CD8-positive, alpha-beta memory T cell (primary cell): Measurements from ENCODE around the gene PEX14. TPM values are rescaled to one million over a fixed set of nuclear protein-coding genes. Genes with fewer than 3 reads are reported as not detected.

Experiments
- CTCF ChIA-PET: fragments of 350-600 bp; sonication (Branson Sonifier 250); formaldehyde crosslinking; loops from one replicate; lab custom pipeline; 2021; ENCODE audit warnings: antibody characterized with exemption; lab: Charles Lee
- POLR2A ChIA-PET: fragments of 350-600 bp; sonication (Branson Sonifier 250); formaldehyde crosslinking; loops from one replicate; lab custom pipeline; 2021; ENCODE audit warnings: antibody characterized with exemption; lab: Charles Lee
- DNase-seq, 5 donors: peaks; one replicate each; pipeline versions ENCODE4 v3.0.0 to v3.0.0-alpha.2; 2020 to 2022; ENCODE audit warnings: mixed read lengths in 1 of 5
- H3K27ac ChIP-seq: one replicate; pipeline ENCODE4 v1.7.0; 2013; ENCODE audit warnings: low read depth, mild to moderate bottlenecking, low read length, moderate library complexity
- H3K27me3 ChIP-seq: 2 replicates; pipeline ENCODE4 v1.7.0; 2013; ENCODE audit warnings: low read length, mild to moderate bottlenecking; ENCODE audit not compliant: insufficient read depth, poor library complexity, severe bottlenecking
- H3K36me3 ChIP-seq: 2 replicates; pipeline ENCODE4 v1.7.0; 2013; ENCODE audit warnings: mild to moderate bottlenecking, low read length, moderate library complexity; ENCODE audit not compliant: insufficient read depth
- H3K4me1 ChIP-seq: 2 replicates; pipeline ENCODE4 v1.7.0; 2013; ENCODE audit warnings: mild to moderate bottlenecking, low read length, moderate library complexity; ENCODE audit not compliant: insufficient read depth
- H3K4me3 ChIP-seq: 2 replicates; pipeline ENCODE4 v1.7.0; 2013; ENCODE audit warnings: mild to moderate bottlenecking, low read length
- H3K9me3 ChIP-seq: 2 replicates; pipeline ENCODE4 v1.7.0; 2013; ENCODE audit warnings: mild to moderate bottlenecking, low read length
- H3K27ac Mint-ChIP-seq, 8 donors: one replicate each; pipeline ENCODE4 v1.8.0; 2020 to 2021; ENCODE audit warnings: mixed read lengths in 8 of 8, mild to moderate bottlenecking in 6 of 8, inconsistent platforms in 3 of 8, moderate library complexity in 3 of 8
- H3K27me3 Mint-ChIP-seq, 2 donors: one replicate each; pipeline ENCODE4 v1.8.0; 2020 to 2021; ENCODE audit warnings: mixed read lengths in 2 of 2, mild to moderate bottlenecking in 1 of 2, moderate library complexity in 1 of 2
- H3K36me3 Mint-ChIP-seq, 3 donors: one replicate each; pipeline ENCODE4 v1.8.0; 2020 to 2021; ENCODE audit warnings: mixed read lengths in 3 of 3, inconsistent platforms in 1 of 3, mild to moderate bottlenecking in 1 of 3
- H3K4me1 Mint-ChIP-seq, 3 donors: one replicate each; pipeline ENCODE4 v1.8.0; 2020 to 2021; ENCODE audit warnings: mixed read lengths in 3 of 3, inconsistent platforms in 1 of 3, mild to moderate bottlenecking in 1 of 3
- H3K4me3 Mint-ChIP-seq, 7 donors: one replicate each; pipeline ENCODE4 v1.8.0; 2020 to 2021; ENCODE audit warnings: mixed read lengths in 7 of 7, mild to moderate bottlenecking in 6 of 7, moderate library complexity in 4 of 7, inconsistent platforms in 2 of 7
- H3K9me3 Mint-ChIP-seq, 5 donors: one replicate each; pipeline ENCODE4 v1.8.0; 2020 to 2022; ENCODE audit warnings: mixed read lengths in 5 of 5, mild to moderate bottlenecking in 3 of 5, moderate library complexity in 2 of 5, inconsistent platforms in 1 of 5
- polyA plus RNA-seq: library from polyadenylated mRNA; unstranded; fragments of 300-500 nt; fragmentation: Illumina TruSeq; gene quantifications from one replicate; pipeline ENCODE4 v1.2.3, GENCODE V29; 2021
- total RNA-seq, 2 experiments: library from RNA; stranded (reverse); gene quantifications; one replicate each; pipeline ENCODE4 v1.2.3, GENCODE V29; 2021

PEX14 gene
- total and polyA plus RNA-seq, 3 experiments from 2014 or later: 5.1 to 22.2 (median 18.2) TPM

DNA sequence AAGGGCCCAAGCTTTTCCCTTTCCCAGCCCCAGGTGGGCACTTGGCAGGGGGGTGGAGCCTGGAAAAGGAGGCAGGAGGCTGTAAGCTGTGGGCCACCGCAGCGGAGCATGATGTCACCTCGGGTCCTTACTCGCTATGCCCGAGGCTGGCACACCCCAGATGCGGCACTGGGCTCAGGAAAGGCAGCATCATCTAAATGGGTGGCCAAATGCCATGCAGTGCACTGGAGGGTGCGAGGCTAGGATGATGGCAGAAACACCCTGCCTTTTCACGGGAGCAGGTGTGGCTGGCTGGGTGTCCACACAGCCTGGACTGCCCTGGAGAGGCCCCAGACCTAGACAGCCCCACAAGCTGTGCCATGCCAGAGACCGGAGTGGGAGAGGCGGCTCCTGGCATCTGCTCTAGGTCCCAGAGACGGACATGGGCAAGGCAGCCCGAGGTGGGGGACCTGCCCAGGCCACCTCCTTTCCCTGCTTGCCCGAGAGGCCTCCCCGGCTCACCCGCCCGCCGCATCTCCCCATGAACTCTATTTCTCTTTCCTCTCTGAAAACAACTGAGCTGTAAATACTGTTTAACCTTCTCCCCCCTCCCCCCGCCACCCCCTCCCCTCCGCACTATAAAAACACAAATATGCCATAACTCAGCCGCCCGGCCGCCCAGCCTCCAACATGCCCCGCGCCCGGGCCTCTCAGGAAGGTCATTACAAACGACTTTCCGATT lies 197.0 kb downstream of the PEX14 start:
- Histone ChIP-seq H3K27me3 (no peaks in the 10 kb centered on the region), H3K9me3 (no peaks in the 10 kb centered on the region), H3K27ac (no peak overlapping the region), H3K36me3 (no peaks in the 10 kb centered on the region), H3K4me1 (no peaks in the 10 kb centered on the region), H3K4me3 (no peak overlapping the region)
- H3K36me3 Mint-ChIP-seq: no peaks in the 10 kb centered on the region
- no peaks in the 10 kb centered on the region for H3K9me3 Mint-ChIP-seq
- POLR2A ChIA-PET: no interaction called here
- no peak overlapping the region for H3K27ac Mint-ChIP-seq
- peaks cover 0 to 7% (median 3%) of the 10 kb centered on the region in 3 donors for H3K4me1 Mint-ChIP-seq
- no peak for DNase-seq
- CTCF ChIA-PET: no interaction called here
- H3K27me3 Mint-ChIP-seq: no peaks in the 10 kb centered on the region
- no peak overlapping the region for H3K4me3 Mint-ChIP-seq

- Mint-ChIP-seq H3K4me3 (no peak overlapping the region), H3K36me3 (no peaks in the 10 kb centered on the region), H3K4me1 (peaks cover 0 to 12% (median 3%) of the 10 kb centered on the region in 3 donors), H3K9me3 (peaks cover 0 to 1% (median 0%) of the 10 kb centered on the region in 5 donors), H3K27ac (no peak overlapping the region), H3K27me3 (no peaks in the 10 kb centered on the region)
- Histone ChIP-seq H3K4me1 (no peaks in the 10 kb centered on the region), H3K27ac (no peak overlapping the region), H3K27me3 (no peaks in the 10 kb centered on the region), H3K4me3 (no peak overlapping the region), H3K36me3 (no peaks in the 10 kb centered on the region), H3K9me3 (no peaks in the 10 kb centered on the region)
- no peak for DNase-seq
- ChIA-PET CTCF (no interaction called here), POLR2A (no interaction called here)
Observed at GRCh38 chr1:10672343-10673050, 197.7 kb downstream of the PEX14 start.

- no peak overlapping the region for H3K4me3 Mint-ChIP-seq
- no peaks in the 10 kb centered on the region for H3K36me3 Mint-ChIP-seq
- Histone ChIP-seq H3K4me1 (no peaks in the 10 kb centered on the region), H3K9me3 (no peaks in the 10 kb centered on the region), H3K27me3 (no peaks in the 10 kb centered on the region), H3K36me3 (no peaks in the 10 kb centered on the region), H3K4me3 (no peak overlapping the region), H3K27ac (no peak overlapping the region)
- H3K27me3 Mint-ChIP-seq: no peaks in the 10 kb centered on the region
- ChIA-PET POLR2A (no interaction called here), CTCF (no interaction called here)
- no peak for DNase-seq
- H3K9me3 Mint-ChIP-seq: peaks cover 0 to 1% (median 0%) of the 10 kb centered on the region in 5 donors
- peaks cover 0 to 12% (median 3%) of the 10 kb centered on the region in 3 donors for H3K4me1 Mint-ChIP-seq
- H3K27ac Mint-ChIP-seq: no peak overlapping the region
Observed at GRCh38 chr1:10673109-10673711, 198.5 kb downstream of the PEX14 start.

GRCh38 chr1:10674222-10674621 lies 199.5 kb downstream of the PEX14 start:
- Histone ChIP-seq H3K4me3 (no peak overlapping the region), H3K9me3 (no peaks in the 10 kb centered on the region), H3K36me3 (no peaks in the 10 kb centered on the region), H3K4me1 (no peaks in the 10 kb centered on the region), H3K27ac (no peak overlapping the region), H3K27me3 (no peaks in the 10 kb centered on the region)
- no peak overlapping the region for H3K4me3 Mint-ChIP-seq
- no peak overlapping the region for H3K27ac Mint-ChIP-seq
- peaks cover 0 to 1% (median 0%) of the 10 kb centered on the region in 5 donors for H3K9me3 Mint-ChIP-seq
- ChIA-PET CTCF (no interaction called here), POLR2A (no interaction called here)
- no peaks in the 10 kb centered on the region for H3K36me3 Mint-ChIP-seq
- DNase-seq: no peak
- H3K4me1 Mint-ChIP-seq: peaks cover 3 to 18% (median 4%) of the 10 kb centered on the region in 3 donors
- H3K27me3 Mint-ChIP-seq: no peaks in the 10 kb centered on the region

DNA sequence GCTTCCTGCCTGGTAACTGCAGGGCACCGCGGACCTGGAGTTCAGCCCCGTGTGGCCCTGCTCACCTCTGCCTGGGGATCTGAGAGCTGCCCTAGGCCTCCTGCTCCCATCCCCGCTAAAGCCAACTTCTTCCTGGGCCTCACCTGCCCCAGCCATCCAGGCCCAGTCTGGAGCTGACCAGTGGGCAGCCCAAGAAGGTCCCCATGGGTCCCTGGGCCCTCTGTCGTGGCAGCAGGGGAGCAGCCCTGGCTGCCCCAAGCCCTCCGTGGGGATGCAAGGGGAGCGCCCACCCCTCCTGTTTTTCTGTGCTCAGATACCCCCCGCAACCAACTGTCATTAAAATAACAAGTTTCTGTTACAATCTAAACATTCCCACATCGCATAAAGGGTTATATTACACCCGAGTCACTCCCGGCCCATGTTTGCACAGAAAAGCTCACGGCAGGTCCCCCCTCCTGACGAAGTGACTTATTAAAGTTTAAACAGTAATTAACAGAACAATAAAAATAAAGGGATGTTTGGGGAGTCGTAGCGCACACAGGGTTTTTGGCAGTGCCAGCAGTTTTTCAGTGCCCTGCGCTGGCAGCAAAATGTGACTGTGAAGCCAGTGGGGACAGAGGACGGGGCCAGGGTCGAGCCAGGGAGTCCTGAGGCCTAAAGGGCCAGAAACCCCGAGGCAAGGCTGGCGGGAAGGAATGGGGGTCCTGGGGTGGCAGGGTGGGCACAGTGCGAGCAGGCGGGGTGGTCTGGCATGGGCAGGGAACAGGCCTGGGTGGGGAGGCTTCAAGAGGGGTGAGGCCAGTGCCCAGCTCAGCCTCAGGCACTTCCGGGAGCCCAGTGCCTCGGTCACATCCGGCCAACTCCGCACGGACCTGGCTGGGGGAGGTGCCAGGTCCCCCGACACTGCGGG lies 200.2 kb downstream of the PEX14 start:
- H3K4me3 Mint-ChIP-seq: no peak overlapping the region
- POLR2A ChIA-PET: no interaction called here
- CTCF ChIA-PET: no interaction called here

GRCh38 chr1:10675813-10676212 lies 201.1 kb downstream of the PEX14 start:
- POLR2A ChIA-PET: no interaction called here
- no peaks in the 10 kb centered on the region for H3K27me3 Mint-ChIP-seq

More for the DNA sequence above, 200.2 kb downstream of the PEX14 start:
- Histone ChIP-seq H3K4me3 (no peak overlapping the region), H3K9me3 (no peaks in the 10 kb centered on the region), H3K36me3 (no peaks in the 10 kb centered on the region), H3K27me3 (no peaks in the 10 kb centered on the region), H3K27ac (no peak overlapping the region), H3K4me1 (no peaks in the 10 kb centered on the region)
- no peak overlapping the region for H3K27ac Mint-ChIP-seq
- H3K9me3 Mint-ChIP-seq: peaks cover 0 to 1% (median 0%) of the 10 kb centered on the region in 5 donors
- no peak for DNase-seq
- no peaks in the 10 kb centered on the region for H3K36me3 Mint-ChIP-seq
- H3K4me1 Mint-ChIP-seq: peaks cover 7 to 25% (median 9%) of the 10 kb centered on the region in 3 donors
- no peaks in the 10 kb centered on the region for H3K27me3 Mint-ChIP-seq

GRCh38 chr1:10676963-10677362 lies 202.2 kb downstream of the PEX14 start:
- POLR2A ChIA-PET: no interaction called here

More at GRCh38 chr1:10675813-10676212, 201.1 kb downstream of the PEX14 start:
- no peaks in the 10 kb centered on the region for H3K27me3 ChIP-seq
- Mint-ChIP-seq H3K36me3 (peaks cover 0 to 1% (median 0%) of the 10 kb centered on the region in 3 donors), H3K9me3 (peaks cover 0 to 1% (median 0%) of the 10 kb centered on the region in 5 donors), H3K4me3 (no peak overlapping the region), H3K27ac (no peak overlapping the region), H3K4me1 (peaks cover 7 to 25% (median 9%) of the 10 kb centered on the region in 3 donors)
- H3K27ac ChIP-seq: no peak overlapping the region
- no peak overlapping the region for H3K4me3 ChIP-seq
- no peaks in the 10 kb centered on the region for H3K36me3 ChIP-seq
- DNase-seq: no peak
- CTCF ChIA-PET: no interaction called here
- H3K9me3 ChIP-seq: no peaks in the 10 kb centered on the region
- no peaks in the 10 kb centered on the region for H3K4me1 ChIP-seq

More at GRCh38 chr1:10676963-10677362, 202.2 kb downstream of the PEX14 start:
- no peak for DNase-seq
- H3K27me3 Mint-ChIP-seq: no peaks in the 10 kb centered on the region
- Histone ChIP-seq H3K27ac (no peak overlapping the region), H3K4me1 (no peaks in the 10 kb centered on the region), H3K4me3 (no peak overlapping the region), H3K9me3 (no peaks in the 10 kb centered on the region), H3K36me3 (no peaks in the 10 kb centered on the region), H3K27me3 (no peaks in the 10 kb centered on the region)
- H3K4me1 Mint-ChIP-seq: peaks cover 9 to 28% (median 10%) of the 10 kb centered on the region in 3 donors
- no peak overlapping the region for H3K4me3 Mint-ChIP-seq
- H3K36me3 Mint-ChIP-seq: peaks cover 0 to 1% (median 0%) of the 10 kb centered on the region in 3 donors
- H3K9me3 Mint-ChIP-seq: peaks cover 0 to 1% (median 0%) of the 10 kb centered on the region in 5 donors
- H3K27ac Mint-ChIP-seq: peak overlapping the region in 1 of 8 donors; percentile 20
- CTCF ChIA-PET: no interaction called here
